Right lobe of liver (tissue), 4 donors: ENCODE data around the gene OR8D2.

ENCODE experiments used
- CTCF ChIP-seq, 4 donors: fragments of 200-600 bp in 3 of 4; fragments of 450-650 bp in 1 of 4; IDR thresholded peaks; one replicate each; pipeline versions ENCODE4 v1.5.1 to v1.8.0; 2016 to 2022; ENCODE audit warnings: antibody characterized with exemption in 4 of 4, mild to moderate bottlenecking in 2 of 4
- POLR2A ChIP-seq: fragments of 450-650 bp; IDR thresholded peaks from one replicate; pipeline ENCODE4 v1.6.1; 2017; ENCODE audit warnings: antibody characterized with exemption, mild to moderate bottlenecking
- donor health status: DM: no; HTN: no; CAD: no.
- donor health status: DM: no; HTN: no; CAD: no.
- donor health status: DM: no; HTN: yes; CAD: no.

GRCh38 chr11:124339396-124340141 lies 19.6 kb upstream of the OR8D2 start:
- TF ChIP-seq CTCF (IDR thresholded peaks at IDR 0.05) (no peak), POLR2A (no peak)
